Activated CD8-positive, alpha-beta memory T cell treated with anti-CD3 and anti-CD28 coated beads, Interleukin-2, amount 50 U/mL, for 24 hours (primary cell): ENCODE data around the gene ANKLE2.

ENCODE experiments used
- DNase-seq: peaks from one replicate; pipeline ENCODE4 v3.0.0-alpha.2; 2020; ENCODE audit errors: extremely low read depth

The ANKLE2 gene

DNA sequence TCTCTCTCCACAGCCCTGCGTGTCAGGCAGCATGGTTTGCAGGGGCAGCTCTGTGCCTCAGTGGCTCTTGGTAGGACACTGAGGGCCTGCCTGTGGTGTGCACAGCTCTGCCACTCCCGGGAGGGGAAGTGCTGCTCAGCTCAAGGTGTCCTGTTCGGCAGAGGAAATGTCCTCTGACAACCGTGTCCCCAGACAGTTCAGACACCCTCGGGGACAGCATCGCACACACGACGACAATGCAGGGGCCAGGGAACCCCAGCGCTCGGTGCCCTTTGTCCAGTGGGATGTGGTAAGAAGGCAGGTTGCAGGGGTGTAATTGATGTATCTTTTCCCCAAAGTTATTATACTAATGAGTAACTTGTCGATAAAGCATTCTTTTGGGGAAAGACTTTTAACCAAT is 14.2 kb downstream of the ANKLE2 start:
- DNase-seq, result no peak

GRCh38 chr12:132746613-132747012 is 15.0 kb downstream of the ANKLE2 start:
- DNase-seq, result no peak

GRCh38 chr12:132743831-132744230 is 17.8 kb downstream of the ANKLE2 start:
- no peak for DNase-seq

- no peak for DNase-seq
These were observed 20.0 kb downstream of the ANKLE2 start for GRCh38 chr12:132741620-132742019.

DNA sequence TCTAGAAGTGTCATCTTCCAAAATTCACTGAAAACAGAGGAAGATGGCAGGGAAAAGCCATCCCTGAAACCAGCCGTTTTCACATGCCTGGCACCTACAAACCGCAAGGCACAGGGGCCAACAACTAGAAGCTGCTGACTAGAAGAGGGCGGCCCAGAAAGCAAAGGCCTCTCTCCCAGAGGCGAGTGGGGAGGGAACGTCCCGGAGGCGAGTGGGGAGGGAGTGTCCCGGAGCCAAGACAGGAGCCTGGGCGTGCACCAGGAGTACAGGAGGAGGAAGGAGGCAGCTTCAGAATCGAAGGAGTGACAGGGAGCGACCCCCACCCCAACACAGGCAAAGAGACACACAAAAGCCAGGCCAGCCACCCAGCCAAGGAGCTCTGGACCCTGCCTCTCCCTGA is 21.0 kb downstream of the ANKLE2 start:
- DNase-seq, result no peak

- no peak for DNase-seq
These were observed 21.4 kb downstream of the ANKLE2 start for GRCh38 chr12:132740313-132740646.

- no peak for DNase-seq
These were observed 21.9 kb downstream of the ANKLE2 start for GRCh38 chr12:132739600-132740312.

DNA sequence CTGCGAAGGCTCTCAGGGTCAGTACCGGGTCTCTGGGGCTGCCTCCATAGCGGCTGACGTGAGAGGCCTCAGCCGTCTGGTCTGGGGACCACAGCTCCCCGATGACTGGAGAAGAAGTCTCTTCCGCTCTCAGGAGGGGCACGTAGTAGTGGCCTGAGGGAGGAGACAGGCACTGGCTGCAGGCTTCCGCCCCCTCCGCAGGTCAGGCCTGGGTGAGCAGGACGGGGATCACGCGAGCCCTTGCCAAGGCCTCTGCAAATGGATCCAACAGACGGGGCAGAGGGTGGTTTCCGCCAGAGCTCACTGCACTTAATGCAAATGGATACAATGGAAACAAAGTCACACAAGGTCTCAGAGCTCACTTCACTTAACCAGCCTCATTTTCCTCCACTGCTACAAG is 24.7 kb downstream of the ANKLE2 start:
- DNase-seq, result no peak

DNA sequence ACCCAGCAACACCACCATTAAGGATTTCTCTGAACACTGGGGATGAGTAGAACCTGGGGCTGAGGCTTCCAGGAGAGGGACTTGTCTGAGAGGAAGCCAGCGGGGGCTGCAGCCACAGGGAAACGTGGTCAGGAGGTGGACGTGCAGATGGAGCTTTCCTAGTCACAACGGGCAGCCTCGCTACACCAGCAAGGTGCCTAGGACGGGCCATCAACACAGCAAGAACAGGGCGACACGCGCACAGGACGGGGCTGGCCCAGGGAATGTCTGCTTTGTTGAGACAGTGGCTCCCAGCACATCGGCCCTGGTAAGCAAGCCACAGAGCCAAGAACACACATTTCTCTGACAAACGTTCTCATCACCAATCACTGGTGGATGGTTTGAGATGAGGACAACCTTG is 25.3 kb downstream of the ANKLE2 start:
- no peak for DNase-seq

GRCh38 chr12:132735496-132735895 is 26.1 kb downstream of the ANKLE2 start:
- no peak for DNase-seq

- DNase-seq, result no peak
These were observed 27.4 kb downstream of the ANKLE2 start for GRCh38 chr12:132734206-132734605.

DNA sequence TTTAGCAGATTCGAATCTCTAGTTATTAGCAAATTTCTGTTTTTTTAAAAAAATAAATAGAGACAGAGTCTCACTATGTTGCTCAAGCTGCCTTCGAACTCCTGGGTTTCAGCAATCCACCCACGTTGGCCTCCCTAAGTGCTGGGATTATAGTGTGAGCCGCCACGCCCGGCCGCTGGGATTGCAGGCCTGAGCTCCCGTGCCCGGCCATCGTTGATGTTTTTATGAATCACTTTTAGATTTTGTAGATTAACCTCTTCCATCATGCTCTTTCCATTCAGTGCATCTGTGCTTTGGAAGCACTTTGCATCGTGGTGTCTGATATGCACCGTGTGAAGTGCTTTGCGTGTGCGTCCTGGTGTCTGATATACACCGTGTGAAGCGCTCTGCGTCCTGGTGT is 30.1 kb downstream of the ANKLE2 start:
- no peak for DNase-seq

GRCh38 chr12:132730353-132730752 is 31.3 kb downstream of the ANKLE2 start:
- no peak for DNase-seq

DNA sequence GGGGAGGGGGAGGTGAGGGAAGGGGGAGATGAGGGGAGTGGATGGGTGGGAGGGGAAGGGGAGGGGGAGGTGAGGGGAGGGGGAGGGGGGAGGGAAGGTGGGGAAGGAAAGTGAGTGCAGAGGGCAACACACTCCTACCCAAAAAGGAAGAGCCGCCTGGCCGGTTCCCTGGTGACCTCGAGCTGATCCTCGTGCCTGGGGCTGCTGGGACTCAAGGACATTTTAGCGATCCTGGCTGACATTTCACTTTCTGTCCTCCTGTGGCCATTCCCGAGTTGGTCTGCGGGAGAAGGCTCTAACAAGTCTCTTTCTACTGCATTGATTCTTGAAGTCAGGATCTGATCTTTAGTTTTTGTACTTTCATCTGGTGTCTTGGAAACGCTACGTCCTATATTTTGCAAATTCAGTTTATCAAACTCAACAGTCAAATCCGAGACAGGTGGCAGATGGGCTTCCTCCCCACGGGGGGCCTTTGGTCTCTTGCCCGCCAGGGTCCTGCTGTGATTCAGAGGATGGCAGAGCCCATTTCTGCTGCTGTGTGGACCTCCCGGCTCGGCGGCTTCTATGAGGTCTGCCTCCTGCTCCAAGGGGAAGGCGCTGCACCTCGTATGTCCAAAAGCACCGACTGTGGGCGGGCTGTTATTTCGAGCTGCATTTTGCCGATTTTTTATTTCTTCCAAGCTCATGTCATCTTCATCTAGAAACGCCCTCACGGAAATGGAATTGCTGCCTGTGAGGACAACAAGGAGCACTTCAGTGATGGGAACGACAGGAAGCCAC is 31.9 kb downstream of the ANKLE2 start:
- no peak for DNase-seq

DNA sequence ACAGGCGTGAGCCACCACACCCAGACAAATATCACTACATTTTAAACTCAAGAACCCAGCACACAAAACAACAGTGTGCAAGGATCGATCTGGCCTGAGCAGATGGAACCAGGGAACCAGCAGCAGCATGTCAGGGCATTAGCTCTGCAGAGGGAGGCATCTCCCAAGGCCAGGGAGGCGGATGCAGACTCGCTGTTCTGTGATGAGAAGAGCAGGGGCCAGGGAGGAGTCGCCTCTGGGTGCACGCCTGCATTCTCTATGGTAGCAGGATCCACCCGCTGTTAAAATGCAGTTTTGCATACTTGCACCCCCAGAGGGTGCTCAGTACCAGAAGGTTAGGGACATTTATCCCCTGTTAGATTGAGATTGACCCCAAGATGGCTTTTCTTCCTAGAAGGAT is 33.1 kb downstream of the ANKLE2 start:
- DNase-seq, result no peak

DNA sequence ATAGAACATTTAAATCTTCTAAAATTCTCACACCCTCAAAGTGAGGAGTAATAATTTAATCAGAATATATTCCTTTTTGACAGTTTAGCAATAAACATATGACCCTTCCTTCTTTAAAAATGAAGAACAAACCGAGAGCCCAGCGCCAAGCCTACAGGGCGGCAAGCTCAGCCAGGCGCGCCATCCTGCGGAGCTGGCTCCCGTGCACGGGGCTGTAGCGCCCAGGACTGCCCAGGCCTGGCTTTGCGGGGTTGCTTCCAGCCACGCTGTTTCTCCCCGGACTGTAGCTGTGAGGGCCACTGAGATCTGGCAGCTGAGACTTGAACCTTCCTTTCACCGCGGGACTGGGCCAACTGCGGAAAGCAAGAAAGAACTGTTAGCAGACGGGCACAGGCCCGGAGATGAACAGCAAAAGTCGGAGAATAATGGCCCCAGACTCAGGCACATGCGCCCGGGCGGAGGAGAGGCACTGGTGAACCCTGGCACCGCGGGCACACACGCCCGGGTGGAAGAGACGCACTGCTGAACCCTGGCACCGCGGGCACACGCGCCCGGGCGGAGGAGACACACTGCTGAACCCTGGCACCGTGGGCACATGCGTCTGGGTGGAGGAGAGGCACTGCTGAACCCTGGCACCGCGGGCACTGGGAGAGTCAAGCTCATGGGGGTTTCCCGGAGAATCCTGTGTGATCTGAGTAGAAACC is 34.4 kb downstream of the ANKLE2 start:
- no peak for DNase-seq

GRCh38 chr12:132726386-132726785 is 35.2 kb downstream of the ANKLE2 start:
- DNase-seq, result no peak

DNA sequence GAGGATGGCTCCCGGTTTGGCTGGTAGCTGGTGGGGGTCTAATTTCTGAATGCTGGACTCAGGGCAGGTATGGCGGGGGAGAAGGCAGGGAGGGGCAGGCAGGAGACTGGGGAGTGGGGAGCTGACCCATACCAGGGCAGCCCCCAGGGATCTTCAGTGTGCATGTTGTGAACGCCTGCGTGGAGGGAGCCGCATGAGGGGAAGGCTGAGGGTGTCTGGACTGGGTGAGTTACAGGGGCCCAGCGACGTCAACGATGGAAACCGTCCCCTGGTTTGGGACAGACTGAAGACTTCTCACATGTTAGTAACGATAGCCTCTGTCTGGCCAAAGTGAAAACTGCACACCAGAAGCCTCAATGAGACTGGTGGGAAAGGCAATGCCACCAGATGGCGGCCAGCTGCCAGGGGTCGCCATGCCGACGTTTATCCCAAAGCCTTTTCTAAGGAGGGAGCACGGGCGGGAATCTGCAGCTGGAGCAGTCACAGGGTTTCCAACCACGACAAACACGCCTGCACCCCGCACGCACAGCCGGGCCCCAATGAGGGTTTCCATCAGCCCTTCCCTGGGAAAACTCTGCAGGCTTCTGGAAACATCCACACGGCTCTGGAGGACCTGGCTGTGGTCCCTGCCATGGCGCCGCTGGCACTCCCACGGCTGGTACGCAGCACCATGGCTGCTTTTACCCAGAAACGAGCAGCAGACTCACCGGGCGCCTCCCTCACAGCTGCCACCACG is 37.0 kb downstream of the ANKLE2 start:
- no peak for DNase-seq

GRCh38 chr12:132723764-132724140 is 37.9 kb downstream of the ANKLE2 start:
- DNase-seq, result no peak

GRCh38 chr12:132723015-132723763 is 38.4 kb downstream of the ANKLE2 start:
- DNase-seq, result no peak

GRCh38 chr12:132720606-132721345 is 40.9 kb downstream of the ANKLE2 start:
- no peak for DNase-seq
